Astrocyte of the spinal cord (primary cell): Measurements from ENCODE around the gene MED15.
"Not testable (repeated sequence)": the region's sequence is repeated elsewhere in the genome, so short reads cannot be mapped to it uniquely, and the experiment has no call there.

Experiments used
- DNase-seq: peaks from one replicate; pipeline ENCODE4 v3.0.0; 2011; ENCODE audit warnings: low read depth, low spot score
- H3K4me3 ChIP-seq: 2 replicates; pipeline ENCODE4 v1.5.1; 2011; ENCODE audit warnings: low read depth, mild to moderate bottlenecking, low read length, moderate library complexity
- in situ Hi-C: cut with HindIII; loops from 2 replicates; pipeline ENCODE4 v1.10.0; 2017; ENCODE audit warnings: low sequenced_read_pairs
- TF ChIP-seq, protein P1 (sequence below): IDR thresholded peaks from 2 replicates; pipeline ENCODE4 v1.5.1; 2012; ENCODE audit warnings: low read depth, mild to moderate bottlenecking, low read length, inconsistent platforms

MED15 gene

DNA sequence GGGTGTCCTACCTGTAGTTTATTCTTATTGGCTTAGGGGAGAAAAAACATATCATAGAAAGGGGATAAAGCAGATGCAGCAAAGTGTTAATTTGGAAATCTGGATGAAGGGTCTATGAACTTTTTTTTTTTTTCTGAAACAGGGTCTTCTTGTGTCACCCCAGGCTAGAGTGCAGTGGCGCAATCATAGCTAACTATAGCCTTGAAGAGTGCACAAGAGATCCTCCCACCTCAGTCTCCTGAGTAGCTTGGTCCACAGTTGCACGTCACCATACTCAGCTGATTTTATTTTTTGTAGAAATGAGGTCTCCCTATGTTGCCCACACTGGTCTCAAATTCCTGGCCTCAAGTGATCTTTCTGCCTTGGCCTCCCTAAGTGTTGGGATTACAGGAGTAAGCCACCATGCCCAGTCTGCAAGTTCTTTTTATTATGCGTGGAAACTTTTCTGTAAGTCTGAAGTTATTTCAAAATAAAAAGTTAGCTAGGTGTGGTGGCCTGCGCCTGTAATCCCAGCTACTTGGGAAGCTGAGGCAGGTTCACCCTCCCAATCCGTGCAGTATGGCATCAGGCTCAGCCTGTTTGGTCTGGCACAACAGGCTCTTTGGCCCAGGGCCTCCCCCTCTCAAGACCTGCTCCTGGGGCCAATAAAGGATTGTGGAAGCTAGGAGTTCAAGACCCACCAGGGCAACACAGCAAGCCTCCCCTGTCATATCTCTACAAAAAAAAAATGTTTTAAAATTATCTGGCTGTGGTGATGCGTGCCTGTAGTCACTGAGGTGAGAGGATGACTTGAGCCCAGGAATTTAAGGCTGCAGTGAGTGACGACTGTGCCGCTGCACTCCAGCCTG lies 111.9 kb downstream of the MED15 start:
- TF ChIP-seq, protein P1, sequence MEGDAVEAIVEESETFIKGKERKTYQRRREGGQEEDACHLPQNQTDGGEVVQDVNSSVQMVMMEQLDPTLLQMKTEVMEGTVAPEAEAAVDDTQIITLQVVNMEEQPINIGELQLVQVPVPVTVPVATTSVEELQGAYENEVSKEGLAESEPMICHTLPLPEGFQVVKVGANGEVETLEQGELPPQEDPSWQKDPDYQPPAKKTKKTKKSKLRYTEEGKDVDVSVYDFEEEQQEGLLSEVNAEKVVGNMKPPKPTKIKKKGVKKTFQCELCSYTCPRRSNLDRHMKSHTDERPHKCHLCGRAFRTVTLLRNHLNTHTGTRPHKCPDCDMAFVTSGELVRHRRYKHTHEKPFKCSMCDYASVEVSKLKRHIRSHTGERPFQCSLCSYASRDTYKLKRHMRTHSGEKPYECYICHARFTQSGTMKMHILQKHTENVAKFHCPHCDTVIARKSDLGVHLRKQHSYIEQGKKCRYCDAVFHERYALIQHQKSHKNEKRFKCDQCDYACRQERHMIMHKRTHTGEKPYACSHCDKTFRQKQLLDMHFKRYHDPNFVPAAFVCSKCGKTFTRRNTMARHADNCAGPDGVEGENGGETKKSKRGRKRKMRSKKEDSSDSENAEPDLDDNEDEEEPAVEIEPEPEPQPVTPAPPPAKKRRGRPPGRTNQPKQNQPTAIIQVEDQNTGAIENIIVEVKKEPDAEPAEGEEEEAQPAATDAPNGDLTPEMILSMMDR = no peak
- no peak overlapping the region for H3K4me3 ChIP-seq
- in situ Hi-C loops = no loop called here
- DNase-seq = no peak

GRCh38 chr22:20619893-20620194 lies 112.4 kb downstream of the MED15 start:
- H3K4me3 ChIP-seq, DNase-seq, in situ Hi-C loops: not testable (repeated sequence)

DNA sequence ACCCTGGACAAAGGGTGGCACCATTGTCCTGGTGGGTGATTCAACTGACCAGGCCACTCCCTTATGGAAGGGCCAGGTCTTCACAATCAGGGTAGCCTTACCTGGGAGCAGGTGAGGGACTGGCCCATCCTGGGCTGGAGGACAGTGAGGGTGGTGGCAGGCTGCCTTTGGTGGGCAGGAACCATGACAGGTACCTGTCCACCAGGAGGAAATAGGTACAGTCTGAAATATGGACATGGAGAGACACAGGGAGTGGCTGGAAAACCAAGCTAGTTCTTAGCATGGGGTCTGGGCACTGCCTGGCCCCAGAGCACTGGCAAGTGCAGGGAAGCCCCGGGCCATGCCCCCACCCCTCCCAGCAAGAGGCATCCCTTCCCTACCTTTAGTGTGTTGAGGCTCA lies 113.8 kb downstream of the MED15 start:
- TF ChIP-seq, protein P1 = no peak
- in situ Hi-C loops = no loop called here
- no peak overlapping the region for H3K4me3 ChIP-seq
- DNase-seq = no peak

- no peak for DNase-seq
- in situ Hi-C loops = no loop called here
- H3K4me3 ChIP-seq = no peak overlapping the region
- TF ChIP-seq, protein P1 = no peak
These were observed 115.4 kb downstream of the MED15 start for GRCh38 chr22:20622650-20623339.

GRCh38 chr22:20624161-20624616 lies 116.8 kb downstream of the MED15 start:
- TF ChIP-seq, protein P1 = no peak
- in situ Hi-C loops = no loop called here
- no peak for DNase-seq
- no peak overlapping the region for H3K4me3 ChIP-seq

DNA sequence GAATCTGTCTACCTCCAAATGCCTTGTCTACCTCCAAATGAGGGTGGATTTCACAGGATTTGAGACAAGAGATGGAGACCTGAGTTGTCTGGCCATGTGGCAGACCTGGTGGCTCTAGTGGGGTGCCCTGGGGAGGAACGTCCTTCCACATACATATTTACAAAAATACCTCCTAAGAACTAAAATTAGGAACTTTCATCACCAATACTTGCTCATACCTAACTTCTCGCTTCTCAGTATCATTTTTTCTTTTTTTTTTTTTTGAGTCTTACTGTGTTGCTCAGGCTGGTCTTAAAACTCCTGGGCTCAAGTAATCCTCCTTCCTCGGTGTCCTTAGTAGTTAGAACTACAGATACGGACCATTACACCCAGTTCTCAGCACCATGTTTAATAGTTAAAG lies 117.9 kb downstream of the MED15 start:
- in situ Hi-C loops = no loop called here
- H3K4me3 ChIP-seq = no peak overlapping the region
- DNase-seq = no peak
- TF ChIP-seq, protein P1 = no peak

DNA sequence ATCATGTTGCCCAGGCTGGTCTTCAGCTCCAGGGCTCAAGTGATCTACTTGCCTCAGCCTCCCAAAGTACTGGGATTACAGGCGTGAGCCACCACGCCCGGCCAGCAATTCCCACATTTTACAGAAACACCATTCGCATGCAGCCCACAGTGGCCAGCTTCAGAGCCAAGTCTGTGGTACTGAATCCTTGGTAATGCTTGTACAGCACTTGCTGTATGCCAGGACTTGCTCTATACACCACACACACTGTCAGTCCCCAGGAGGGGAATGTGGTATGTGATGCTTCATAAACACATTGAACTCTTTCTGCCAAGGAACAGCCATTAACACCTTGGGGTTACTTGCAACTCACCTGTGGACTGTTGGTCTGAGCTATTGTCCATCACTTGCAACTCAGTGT lies 119.4 kb downstream of the MED15 start:
- in situ Hi-C loops = no loop called here
- TF ChIP-seq, protein P1 = no peak

More for the DNA sequence above, 119.4 kb downstream of the MED15 start:
- H3K4me3 ChIP-seq = no peak overlapping the region
- no peak for DNase-seq
